Testis (tissue), 2 donors: ENCODE results near the gene RFX8.

ENCODE experiments used
- POLR2A ChIP-seq: fragments of 450-650 bp; IDR thresholded peaks from one replicate; pipeline ENCODE4 v1.6.1; 2017; ENCODE audit warnings: antibody characterized with exemption, mild to moderate bottlenecking, moderate library complexity
- TF ChIP-seq, protein P1 (sequence below), 3 experiments: fragments of 450-650 bp in 2 of 3; fragments of 200-600 bp in 1 of 3; sonication (generic) in 1 of 3; IDR thresholded peaks; one replicate each; pipeline ENCODE4 v1.5.1; 2016 to 2019; ENCODE audit warnings: antibody characterized with exemption in 3 of 3, mild to moderate bottlenecking in 2 of 3, moderate library complexity in 1 of 3

DNA sequence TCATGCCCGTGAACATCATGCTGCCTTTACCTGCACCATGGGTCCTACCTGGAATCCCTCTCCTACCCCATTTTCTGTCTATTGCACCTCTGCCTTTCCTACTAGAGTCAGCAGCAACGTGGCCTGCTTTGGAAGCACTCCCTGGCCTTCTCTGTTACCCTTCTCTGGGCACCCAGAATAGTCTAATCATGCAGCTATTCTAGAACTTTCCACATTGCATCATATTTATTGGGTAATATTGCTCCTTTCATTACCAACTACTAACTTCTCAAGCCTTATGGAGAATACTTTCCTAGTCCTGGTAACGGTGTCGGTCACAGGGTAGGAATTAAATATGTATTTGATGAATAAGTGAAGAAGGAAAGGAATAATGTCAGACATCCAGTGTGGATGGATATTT is 54.3 kb downstream of the RFX8 start:
- TF ChIP-seq, protein P1, sequence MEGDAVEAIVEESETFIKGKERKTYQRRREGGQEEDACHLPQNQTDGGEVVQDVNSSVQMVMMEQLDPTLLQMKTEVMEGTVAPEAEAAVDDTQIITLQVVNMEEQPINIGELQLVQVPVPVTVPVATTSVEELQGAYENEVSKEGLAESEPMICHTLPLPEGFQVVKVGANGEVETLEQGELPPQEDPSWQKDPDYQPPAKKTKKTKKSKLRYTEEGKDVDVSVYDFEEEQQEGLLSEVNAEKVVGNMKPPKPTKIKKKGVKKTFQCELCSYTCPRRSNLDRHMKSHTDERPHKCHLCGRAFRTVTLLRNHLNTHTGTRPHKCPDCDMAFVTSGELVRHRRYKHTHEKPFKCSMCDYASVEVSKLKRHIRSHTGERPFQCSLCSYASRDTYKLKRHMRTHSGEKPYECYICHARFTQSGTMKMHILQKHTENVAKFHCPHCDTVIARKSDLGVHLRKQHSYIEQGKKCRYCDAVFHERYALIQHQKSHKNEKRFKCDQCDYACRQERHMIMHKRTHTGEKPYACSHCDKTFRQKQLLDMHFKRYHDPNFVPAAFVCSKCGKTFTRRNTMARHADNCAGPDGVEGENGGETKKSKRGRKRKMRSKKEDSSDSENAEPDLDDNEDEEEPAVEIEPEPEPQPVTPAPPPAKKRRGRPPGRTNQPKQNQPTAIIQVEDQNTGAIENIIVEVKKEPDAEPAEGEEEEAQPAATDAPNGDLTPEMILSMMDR (IDR thresholded peaks at IDR 0.05), result no peak
- no peak for TF ChIP-seq POLR2A
